ENCODE data around the gene CHL1.

The CHL1 gene

DNA sequence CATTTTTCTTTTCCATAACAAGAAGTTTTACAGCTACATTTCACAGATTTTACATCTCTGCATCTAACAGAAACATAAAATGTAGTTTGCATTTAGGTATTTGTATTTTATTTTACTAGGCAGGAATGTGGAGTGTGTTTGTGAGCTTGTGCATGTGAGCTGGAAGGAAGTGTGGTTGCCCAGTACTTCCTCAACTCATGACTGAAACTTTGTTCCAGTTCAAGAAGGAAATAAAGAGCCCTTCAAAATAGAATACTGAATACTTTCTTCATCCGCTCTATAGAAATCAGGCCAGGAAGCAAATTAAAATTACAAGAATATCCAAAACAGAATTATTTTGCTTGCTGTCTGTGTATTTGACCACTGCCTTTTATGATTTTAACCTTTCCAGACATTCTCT lies 81.3 kb downstream of the CHL1 start:
- in situ Hi-C loops (cut with MboI; ENCODE audit: low sequenced_read_pairs): no loop called here

DNA sequence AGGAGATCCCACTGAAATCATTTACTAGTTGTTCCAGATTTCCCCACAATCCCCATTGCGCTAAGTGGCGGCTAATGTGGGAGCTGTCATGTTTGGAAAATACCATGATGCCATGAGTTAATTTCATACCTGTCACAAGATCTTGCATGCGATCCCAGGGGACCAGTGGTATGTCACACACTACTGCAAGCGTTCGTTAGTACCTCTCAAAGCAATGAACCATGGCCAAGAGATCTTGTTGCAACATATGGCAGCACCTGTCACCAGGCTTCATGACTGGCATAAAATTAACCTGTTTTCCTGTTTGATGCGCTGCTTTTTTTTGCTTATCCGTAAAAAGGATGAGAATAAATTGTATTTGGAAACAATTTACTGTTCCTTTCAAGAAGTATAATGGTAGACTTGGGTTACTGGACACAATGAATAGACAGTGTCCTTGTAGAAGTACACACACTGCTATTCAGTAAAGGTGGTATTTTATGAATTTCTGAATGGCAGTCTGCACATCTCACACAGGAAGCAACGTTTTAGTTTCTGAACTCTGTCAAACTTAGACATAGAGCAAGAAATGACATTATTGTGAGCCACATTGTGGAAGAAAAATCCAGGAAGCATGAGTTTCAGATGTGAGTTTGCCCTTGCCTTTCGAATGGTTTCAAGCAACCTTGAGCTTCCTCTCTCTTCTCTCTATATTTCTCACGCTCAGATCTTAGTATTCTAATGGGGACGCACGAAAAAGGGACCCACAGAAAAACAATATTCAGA lies 81.9 kb downstream of the CHL1 start:
- in situ Hi-C loops (cut with MboI; ENCODE audit: low sequenced_read_pairs): no loop called here

DNA sequence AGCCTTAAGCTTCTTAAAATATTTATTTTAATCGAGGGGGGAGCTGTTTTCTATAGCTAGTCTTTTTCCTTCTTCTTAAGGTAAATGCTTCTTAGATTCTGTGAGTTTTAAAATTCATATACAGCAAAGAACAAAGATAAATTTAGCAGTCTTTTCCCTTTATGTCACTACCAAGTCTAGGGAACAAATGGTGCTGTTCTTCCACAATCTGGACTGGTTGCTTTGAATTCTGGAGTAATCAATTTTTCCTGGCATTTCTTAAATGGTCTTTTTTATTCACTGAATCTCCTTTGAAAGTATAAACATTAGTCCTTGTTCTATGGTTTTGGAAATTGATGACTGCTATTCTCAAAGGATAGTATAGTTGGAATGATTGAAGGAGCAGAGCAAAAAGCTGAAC lies 82.8 kb downstream of the CHL1 start:
- in situ Hi-C loops (cut with MboI; ENCODE audit: low sequenced_read_pairs): no loop called here

DNA sequence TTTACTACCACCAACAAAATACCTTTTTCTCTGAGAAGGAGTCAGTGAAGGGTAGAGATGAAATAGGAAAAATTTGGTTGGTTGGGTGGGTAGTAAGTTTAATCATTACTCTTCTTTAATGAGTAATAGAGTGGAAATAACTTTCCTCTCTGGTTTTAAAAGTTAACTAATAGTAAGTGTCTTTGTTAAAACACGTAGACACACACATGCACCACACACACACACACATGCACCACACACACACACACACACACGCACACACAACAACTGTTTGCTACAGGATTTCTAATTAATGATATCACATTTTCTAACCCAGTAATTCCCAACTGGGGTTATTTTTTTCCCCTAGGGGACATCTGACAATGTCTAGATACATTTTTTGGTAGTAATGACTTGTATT lies 84.1 kb downstream of the CHL1 start:
- in situ Hi-C loops (cut with MboI; ENCODE audit: low sequenced_read_pairs): no loop called here

DNA sequence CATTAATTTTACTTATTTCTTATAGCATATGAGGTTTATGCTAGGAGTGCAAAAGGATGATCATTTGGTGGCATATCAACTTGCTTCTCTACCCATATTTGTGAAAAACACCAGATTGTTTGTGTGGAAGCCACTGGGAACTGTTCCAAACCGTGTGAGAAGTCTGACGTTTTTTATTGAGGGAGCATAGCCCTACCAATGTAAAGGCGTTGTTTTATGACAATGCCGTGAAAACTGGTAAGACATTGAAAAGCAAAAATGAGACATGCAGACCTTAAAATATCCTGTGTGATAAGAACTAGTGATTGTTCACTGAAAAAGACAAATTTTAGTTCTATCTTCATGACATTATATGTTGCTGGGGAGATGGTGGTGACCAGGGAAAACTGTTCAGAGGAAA lies 87.8 kb downstream of the CHL1 start:
- in situ Hi-C loops (cut with MboI; ENCODE audit: low sequenced_read_pairs): no loop called here

DNA sequence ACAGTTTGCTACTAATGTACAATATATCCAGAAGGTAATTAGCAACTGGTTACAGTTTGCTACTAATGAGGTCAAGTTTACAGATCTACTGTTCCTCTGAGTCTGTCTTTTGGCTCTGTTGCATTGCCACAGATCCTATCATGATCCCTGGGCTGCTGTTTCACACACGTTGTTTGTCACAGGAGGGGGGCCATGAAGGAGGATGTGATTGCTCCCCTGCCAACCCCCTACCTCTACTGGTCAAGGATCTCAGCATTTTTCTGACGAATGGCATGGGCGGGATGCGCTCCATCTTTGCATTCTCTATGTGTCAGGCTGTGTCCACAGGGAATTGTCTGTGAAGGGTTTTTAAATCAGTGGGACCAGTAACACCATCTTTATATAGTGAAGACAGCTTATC lies 91.9 kb downstream of the CHL1 start:
- in situ Hi-C loops (cut with MboI; ENCODE audit: low sequenced_read_pairs): no loop called here

DNA sequence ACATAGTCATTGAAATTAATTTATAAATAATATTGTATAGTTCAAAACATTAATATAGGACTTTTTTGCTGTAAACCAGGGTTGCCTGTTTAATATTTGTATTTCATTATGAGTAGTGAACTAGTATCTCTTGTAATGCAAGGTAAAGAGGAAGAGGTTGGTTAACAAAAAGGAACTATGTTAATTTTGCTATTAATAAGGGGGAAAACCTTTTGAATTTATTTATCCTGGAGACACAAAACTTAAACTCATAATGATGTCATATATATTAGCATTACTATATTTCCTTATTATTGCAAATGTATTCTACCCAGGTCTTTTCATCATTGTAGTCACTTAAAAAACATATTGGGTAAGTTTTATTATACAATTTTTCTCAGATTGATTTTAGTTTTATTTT lies 94.5 kb downstream of the CHL1 start:
- in situ Hi-C loops (cut with MboI; ENCODE audit: low sequenced_read_pairs): no loop called here

DNA sequence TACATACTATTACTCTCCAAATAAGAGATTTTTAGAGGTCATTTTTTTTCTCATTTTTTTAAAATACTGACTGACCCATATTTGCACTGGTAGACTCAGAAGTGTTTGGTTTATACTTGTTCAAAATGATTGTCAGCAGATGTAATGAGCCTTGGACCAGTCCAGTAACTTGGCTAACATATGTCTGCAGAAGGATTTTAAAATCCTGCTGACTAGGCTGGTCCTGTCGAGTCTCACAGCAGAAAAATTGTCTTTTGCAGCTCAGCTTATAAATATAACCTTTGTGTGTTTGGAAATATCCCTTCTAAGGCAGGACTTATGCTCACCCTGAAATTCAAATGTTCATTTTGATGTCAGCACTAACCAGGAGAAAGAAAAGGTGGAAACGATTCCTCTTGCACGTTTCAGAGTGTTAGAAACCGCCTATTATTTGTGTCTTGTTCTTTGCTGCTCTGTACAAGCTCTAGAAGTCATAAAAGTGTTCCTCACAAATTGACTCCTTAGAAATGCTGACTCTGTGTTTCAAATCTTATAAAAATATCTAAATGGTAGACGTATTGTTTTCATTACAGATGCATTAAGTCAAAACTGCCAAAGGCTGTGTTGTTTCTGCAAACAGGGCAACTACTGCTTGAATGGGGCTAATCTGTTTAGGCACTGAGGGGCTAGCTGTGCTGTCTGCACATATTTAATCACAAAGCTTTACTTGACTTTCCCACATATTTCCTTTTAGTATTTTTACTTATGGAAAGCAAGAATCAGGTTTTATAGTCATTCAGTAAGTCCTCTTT lies 95.3 kb downstream of the CHL1 start:
- in situ Hi-C loops (cut with MboI; ENCODE audit: low sequenced_read_pairs): no loop called here

DNA sequence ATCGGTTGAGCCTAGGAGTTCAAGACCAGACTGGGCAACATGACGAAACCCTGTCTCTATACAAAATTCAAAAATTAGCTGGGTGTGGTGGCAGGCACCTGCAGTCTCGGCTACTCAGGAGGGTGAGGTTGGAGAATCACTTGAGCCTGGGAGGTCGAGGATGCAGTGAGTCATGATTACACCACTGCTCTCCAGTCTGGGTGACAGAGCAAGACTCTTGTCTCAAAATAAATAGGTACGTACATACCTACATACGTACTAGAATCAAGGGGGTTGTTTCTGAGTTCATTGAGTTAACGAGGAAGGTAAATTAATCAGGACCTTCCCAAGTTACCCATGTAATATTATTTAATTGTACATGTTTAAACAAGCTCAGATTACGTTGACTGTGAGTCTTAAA lies 97.5 kb downstream of the CHL1 start:
- in situ Hi-C loops (cut with MboI; ENCODE audit: low sequenced_read_pairs): no loop called here

DNA sequence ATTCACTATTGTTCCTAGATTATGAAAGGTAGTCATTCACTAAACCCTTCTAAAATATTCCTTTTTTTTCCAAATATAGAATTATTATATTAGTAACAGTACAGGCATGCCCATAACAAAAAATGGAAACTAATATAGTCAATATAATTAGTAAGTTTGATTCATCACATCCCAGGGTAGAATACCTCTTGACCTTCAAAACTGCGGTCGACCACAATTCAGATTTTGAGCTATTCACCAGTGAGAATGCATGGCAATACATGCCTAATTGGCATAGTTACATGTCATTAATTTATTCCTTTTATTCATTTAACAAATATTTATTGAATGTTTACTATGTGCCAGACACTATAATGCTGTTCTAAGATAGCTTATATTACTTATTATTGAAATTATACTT lies 98.0 kb downstream of the CHL1 start:
- in situ Hi-C loops (cut with MboI; ENCODE audit: low sequenced_read_pairs): no loop called here

DNA sequence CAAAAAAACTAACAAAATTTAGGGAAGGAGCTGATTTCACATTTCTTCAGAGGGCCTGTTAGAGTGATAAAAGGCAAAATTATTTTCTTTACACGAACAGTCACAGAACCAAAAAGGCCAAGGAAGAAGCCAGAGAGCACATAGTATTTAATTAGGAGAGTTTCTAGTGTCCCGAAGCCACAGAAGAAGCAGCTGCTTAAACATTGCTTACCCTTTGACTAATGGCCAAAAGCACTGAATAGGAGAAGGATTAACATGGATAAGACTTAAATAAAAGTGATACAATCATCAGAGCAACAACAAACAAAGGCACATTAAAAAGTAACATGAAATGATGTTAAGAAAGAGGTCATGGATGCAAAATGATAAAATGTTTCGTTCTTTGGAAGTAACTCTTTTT lies 98.6 kb downstream of the CHL1 start:
- in situ Hi-C loops (cut with MboI; ENCODE audit: low sequenced_read_pairs): no loop called here

DNA sequence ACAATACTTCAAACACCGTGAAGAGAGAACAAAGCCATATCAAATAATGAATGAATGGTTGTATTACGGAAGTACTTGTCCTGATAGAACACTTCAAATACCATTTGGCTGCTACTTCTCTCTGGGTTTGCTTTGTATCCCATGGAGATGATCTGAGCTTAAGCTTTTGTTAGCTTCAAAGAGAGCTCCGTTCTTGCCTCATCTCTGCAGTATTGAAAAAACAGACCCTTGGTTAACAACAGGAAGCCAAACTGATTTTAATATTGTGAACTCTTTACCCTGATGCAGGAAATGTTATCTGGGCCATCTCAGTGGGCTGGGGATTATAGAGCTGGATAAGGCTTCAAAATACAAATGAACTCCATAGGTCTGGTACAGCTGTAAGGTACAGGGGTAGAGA lies 101.0 kb downstream of the CHL1 start:
- in situ Hi-C loops (cut with MboI; ENCODE audit: low sequenced_read_pairs): no loop called here

DNA sequence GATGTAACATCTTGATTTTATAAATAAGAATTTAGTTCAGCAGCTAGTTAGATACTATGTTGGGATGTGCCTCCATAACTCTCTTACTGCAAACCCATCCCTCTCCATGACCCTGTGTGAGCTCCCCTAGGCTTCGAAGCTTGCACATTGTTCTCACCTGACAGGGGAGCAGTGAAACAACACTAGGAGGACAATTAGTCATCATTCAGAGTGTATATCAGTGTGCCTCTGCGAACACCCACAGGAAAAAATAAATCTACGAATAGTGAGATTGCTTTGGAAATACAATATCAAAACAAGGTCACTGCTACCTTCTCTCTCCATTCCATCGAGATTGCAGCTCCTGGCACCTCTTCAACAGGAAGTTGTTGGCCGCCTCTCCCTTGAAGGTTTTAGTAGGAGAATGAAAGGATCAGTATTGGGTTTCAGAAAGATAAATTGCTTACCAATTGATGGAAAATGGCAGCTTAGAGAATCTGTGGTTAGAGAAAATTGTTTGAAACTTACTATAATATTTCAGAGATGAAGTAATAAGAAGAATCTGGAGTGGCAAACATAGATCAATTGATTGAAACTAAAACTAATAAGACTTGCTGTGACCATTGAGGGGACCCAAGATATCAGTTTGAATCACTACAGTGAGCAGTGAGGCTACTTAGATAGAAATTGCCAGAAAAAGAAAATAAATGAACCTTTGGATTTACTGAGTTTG lies 103.2 kb downstream of the CHL1 start:
- in situ Hi-C loops (cut with MboI; ENCODE audit: low sequenced_read_pairs): no loop called here

DNA sequence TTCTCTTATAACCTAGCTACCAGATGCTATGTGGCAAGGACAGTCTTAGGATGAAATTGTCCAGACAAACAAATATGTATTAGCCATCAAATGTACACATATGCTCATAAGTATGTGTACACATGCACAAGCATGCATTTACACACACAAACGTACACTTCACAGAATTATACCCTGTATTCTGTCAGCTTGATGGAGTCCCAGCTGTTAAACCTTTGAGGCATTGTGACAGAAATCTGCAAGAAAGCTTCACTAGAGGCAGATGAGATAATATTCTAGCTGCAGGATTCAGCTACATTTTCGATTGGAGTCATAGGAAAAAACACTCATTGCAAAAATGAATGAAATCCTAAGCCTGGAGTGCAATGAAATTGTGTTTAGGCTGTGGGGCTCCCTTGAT lies 110.6 kb downstream of the CHL1 start:
- in situ Hi-C loops (cut with MboI; ENCODE audit: low sequenced_read_pairs): no loop called here

DNA sequence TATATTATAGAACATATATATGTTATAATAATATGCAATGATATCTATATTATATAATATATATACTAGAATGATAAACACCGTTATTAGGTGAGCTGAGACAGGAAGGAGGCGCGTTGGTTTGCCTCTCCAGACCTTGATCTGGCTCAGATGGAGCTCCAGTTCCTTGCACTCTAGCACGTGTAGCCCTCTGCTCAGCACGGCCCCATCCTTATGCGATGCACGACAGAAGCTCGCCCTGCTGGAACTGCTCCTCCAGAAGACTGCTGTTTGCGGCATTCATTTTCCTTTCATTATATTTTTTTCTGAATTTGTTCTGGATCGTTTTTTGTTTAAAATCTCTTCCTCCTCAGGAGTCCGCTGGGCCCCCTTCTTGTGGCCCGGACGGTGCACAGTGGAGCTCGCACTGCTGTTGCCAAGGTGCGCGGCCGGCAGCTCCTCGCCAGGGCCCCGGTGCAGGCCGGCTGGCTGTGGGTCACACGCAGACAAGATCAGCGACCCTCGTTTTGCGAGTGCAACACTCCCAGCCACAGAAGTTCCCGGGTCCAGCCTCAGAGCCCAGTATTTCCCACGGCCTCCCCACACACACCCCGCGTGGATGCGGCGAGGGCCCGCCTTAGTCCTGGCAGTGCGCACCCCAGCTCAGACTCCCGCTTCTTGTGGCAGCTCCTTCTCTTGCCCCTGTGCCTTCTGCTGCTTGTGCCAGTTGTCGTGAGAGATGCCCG lies 112.2 kb downstream of the CHL1 start:
- in situ Hi-C loops (cut with MboI; ENCODE audit: low sequenced_read_pairs): no loop called here

DNA sequence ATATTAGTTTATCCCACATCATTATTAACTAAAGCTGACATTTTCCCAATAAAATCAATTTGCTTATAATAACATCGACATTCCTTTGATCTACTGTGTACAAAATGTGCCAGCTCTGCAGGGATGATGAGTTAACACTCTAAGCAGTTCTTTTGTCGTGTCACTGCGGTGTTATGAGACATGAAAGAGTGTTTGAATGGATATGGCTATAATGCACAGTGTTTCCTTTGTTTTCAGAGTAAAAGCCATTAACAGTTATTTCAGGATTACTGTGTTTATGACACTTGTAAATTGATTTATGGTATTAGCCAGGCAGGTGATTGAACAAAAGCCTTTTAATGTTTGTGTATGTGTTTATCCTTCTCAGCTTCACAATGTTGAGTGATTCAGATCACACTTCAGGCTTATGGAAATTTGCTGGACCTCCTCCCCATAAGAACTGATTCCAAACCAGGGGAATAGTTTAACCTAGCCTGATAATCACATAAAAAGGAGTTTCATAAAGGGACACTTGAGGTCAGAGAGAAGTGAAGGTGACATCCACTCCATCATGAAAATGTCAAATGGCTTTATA lies 115.7 kb downstream of the CHL1 start:
- in situ Hi-C loops (cut with MboI; ENCODE audit: low sequenced_read_pairs): no loop called here

DNA sequence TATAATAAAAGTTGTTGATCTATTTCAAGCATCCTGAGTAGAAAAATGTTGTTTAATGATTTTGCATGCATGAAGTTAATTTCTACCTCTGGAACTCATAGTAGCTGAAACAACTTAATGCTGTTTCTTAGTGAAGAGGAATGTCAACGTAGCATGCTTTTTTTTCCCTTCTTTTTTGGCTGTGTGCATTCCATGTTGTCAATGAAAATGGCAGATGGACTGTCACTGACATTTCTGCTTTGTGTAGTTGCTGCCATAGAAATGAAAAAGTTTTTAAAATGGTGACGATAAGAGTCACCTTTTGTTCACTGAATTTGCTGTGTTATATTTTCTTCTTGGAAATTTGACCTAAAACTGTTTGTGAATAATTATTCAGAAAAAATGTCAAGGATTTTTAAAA lies 116.3 kb downstream of the CHL1 start:
- in situ Hi-C loops (cut with MboI; ENCODE audit: low sequenced_read_pairs): no loop called here

DNA sequence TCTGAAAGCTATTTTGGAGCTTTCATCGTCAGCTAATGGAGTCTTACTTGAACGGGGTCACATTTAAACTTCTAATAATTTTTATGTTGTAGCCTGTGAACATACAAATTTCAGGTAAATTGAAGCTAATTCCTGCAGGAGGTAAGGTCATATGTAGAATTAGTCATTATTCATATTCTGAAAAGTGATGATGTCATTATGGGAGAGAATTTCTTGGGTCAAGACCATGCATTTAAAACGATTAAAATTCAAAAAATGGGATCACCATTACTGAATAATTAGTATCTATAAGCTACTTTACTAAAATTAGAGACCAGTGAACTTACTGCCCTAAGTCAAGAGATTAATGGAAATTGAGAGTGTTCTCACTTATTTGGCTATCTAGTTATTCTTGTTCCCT lies 120.4 kb downstream of the CHL1 start:
- in situ Hi-C loops (cut with MboI; ENCODE audit: low sequenced_read_pairs): no loop called here

DNA sequence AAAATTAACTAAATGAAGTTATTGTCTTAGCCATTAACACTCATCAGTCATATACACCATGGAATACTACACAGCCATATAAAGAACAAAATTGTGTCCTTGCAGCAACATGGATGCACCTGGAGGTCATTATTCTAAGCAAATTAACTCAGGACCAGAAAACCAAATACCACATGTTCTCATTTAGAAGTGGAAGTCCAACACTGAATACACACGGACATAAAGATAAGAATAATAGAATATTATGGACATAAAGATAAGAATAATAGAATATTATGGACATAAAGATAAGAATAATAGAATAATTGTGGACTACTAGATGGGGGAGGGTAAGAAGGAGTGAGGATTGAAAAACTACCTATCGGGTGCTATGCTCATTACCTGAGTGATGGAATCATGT lies 122.3 kb downstream of the CHL1 start:
- in situ Hi-C loops (cut with MboI; ENCODE audit: low sequenced_read_pairs): no loop called here

DNA sequence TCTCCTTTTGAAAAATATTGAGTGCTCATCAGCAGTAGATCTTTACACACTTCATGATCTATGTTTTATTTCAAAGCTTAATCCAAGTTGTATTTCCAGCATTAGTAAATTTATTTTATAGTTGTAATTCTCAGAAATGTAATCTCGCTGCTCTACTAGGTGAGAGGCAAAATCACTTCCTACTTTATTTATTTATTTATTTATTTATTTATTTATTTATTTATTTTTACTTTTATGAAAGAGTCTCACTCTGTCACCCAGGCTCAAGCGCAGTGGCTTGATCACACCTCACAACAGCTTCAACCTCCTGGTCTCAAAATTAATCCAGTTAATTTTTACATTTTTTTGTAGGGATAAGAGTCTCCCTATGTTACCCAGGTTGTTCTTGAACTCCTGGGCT lies 127.9 kb downstream of the CHL1 start:
- in situ Hi-C loops (cut with MboI; ENCODE audit: low sequenced_read_pairs): no loop called here

DNA sequence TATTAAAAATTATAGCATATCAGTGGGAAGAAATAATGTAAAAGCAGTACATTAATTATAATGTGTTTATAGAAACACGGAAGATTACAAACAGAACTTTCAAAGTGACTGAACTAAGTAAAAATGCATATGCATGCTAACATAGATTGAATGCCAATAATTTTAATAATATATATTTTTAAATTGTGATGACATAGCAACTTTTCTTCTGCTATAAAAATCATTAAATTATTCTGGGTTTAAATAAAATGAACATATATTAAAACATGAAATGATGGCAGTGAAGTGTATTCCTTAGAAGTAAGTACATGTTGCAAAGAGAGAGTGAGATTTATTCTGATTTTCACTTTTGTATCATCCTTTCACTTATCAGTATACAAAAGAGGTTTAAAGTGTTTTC lies 128.9 kb downstream of the CHL1 start:
- in situ Hi-C loops (cut with MboI; ENCODE audit: low sequenced_read_pairs): no loop called here

Data from HL-60/S4 treated with retinoic acid at 250 ng/mL for 4 days and 3 days (cell line).